Measurements from ENCODE around the gene PRKCZ.

Gene PRKCZ

DNA sequence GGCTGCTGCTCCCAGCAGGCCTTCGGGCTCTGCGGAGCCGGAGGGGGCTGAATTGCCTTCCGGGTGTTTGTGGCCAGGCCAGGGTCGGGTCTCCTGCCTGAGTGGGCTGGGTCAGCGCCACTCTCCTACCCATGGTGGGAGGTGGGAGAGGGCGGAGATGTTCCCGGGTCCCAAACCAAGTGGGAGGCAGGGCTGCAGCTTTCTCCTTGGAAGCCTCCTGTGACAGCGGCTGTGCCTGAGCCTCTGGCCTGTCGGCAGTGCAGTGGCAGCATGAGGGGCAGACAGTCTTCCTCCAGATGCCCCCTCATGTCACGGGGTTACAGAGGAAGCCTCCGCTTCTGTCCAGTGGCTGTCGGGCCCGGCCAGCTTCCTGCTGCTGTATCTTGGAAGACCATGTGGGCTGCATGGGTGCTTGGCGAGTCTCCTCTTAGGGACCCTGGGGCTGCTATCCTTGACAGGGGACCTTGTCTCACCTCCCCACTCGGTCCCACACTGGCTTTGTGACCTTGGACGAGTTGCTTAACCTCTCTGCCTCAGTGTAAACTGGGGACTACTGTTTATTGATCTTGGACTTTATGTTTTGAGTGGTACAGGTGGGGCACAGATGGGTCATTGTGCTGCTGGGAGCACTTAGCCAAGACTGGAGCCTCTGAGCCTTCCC lies 182.2 kb downstream of the PRKCZ start:
- ATAC-seq = no peak

DNA sequence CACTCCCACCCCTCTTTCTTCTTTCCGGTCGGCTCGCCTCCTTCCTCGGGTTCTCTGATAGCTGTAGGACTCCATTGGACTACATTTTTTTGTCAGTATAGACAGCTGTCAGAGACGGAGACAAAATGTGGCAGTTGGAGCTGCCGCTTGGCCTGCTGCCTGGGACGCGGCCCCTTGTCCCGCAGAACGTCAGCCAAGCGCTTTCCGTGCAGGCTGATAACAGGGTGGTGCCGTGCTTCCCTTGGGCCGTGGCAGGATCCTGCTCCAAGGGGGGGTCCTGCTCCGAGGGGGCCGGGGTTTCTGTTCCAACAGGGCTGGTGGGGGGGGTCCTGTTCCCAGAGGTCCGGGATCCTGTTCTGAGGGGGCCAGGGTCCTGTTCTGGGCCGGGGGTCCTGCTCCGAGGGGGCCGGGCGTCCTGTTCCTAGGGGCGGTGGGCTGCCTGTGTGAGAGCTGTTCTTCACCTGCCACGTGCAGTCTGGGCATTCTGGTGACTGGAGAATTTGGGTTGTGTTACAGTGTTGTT lies 182.8 kb downstream of the PRKCZ start:
- no peak for ATAC-seq

DNA sequence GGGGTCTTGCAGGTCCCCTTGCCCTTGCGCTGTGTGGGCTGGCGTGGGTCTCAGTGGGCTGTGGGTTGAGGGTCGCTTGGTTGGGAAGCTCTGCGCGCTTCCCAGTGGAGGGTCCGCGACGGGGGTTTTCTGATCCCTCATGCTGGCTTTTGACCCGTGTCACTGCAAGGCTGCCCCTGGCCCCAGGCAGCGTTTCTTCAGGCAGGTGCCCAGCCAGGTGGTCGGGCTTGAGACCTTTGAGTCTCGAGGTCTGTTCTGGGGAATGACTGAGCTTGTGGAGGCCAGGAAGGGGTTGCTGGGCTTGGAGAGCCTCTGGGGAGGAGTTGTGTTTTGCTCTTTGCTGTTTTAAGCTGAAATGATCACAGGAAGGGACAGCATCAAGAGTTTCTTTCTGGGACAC lies 183.3 kb downstream of the PRKCZ start:
- ATAC-seq = no peak

DNA sequence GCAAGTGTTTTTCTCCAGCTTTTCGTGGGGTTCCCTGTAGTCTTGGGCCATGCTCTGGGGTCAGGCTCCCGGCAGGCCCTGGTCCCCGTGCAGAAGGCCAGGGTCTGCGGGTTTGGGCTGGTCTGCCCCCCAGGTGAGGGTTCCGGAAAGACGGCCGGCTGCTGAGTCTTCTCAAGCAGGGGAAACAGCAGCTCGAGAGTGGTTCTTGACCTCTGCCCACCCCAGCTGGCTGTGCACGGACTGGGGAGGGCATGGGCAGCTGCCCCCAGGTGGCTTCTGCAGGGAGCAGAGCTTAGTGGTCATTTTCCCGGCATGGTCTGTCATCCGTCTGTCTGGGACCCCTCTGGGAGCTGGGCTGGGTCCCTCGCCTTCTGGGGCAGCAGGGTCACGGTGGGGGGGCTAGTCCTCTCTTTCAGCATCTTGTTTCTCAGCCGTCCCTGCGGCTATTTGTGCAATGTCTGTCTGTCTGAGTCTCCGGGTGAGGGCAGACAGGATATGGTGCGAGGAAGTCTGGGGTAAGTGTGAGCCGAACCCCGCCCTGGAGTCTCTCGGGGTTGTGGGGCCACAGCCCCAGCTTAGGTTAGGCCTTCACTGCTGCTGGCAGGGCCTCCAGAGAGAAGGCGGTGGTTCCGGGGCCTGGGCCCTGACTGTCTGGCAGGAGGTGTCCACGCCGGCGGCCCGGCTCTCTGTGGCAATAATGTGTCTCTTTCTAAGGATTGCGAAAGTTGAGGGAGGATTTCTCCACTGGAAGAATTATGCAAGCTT lies 184.0 kb downstream of the PRKCZ start:
- ATAC-seq = peak; percentile 63 to 66

DNA sequence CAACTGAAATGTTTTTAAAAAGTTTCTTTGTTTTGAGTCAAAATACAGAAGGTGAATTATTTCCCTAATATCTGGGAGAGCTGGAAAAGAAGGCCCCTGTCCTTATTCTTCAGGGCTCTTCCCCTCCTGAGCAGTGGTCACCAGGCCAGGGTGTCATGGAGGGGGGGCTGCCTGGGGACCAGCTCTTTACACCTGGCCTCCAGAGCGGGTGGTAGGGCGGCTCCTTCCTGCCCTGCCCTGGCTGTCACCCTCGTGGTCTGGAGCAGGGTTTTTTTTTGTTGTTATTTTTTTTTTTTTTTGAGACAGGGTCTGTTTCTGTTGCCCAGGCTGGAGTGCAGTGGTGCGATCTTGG lies 184.5 kb downstream of the PRKCZ start:
- ATAC-seq = no peak
